Measurements from ENCODE around the gene MKRN3.

DNA sequence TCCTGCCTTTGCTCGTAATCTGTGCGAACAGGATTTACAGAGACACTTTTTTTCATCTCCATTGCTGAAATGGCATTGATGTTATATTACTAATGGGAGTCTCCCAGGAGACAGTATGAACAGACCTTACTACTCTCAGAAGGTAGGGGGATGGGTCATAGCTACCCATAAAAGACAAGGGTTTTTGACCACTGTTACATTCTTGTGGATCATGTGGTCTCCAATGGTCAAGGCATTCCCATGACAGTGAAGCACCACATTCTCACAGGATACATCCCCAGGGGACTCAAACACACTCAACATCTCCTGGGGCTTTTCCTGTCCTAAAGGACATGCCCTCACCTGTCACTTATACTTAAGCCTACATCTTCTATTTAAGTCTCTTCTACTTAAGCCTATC is 40.8 kb downstream of the MKRN3 start:
- no peak for TF ChIP-seq POLR2A (IDR thresholded peaks at IDR 0.05)
- TF ChIP-seq, protein P1, sequence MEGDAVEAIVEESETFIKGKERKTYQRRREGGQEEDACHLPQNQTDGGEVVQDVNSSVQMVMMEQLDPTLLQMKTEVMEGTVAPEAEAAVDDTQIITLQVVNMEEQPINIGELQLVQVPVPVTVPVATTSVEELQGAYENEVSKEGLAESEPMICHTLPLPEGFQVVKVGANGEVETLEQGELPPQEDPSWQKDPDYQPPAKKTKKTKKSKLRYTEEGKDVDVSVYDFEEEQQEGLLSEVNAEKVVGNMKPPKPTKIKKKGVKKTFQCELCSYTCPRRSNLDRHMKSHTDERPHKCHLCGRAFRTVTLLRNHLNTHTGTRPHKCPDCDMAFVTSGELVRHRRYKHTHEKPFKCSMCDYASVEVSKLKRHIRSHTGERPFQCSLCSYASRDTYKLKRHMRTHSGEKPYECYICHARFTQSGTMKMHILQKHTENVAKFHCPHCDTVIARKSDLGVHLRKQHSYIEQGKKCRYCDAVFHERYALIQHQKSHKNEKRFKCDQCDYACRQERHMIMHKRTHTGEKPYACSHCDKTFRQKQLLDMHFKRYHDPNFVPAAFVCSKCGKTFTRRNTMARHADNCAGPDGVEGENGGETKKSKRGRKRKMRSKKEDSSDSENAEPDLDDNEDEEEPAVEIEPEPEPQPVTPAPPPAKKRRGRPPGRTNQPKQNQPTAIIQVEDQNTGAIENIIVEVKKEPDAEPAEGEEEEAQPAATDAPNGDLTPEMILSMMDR (IDR thresholded peaks at IDR 0.05), result no peak

Measured in right lobe of liver (tissue), 4 donors.